IPS-18a (cell line): ENCODE results near the gene SNX2.

Source experiments
- H3K27ac ChIP-seq: one replicate; pipeline ENCODE4 v1.5.1; 2013; ENCODE audit warnings: low read length
- H3K27me3 ChIP-seq: one replicate; pipeline ENCODE4 v1.6.1; 2013; ENCODE audit warnings: mild to moderate bottlenecking, low read length; ENCODE audit not compliant: control insufficient read depth, insufficient read depth
- H3K36me3 ChIP-seq: one replicate; pipeline ENCODE4 v1.6.1; 2013; ENCODE audit warnings: low read depth, low read length; ENCODE audit not compliant: control insufficient read depth
- H3K4me1 ChIP-seq: one replicate; pipeline ENCODE4 v1.6.1; 2013; ENCODE audit warnings: low read depth, low read length; ENCODE audit not compliant: control insufficient read depth
- H3K4me3 ChIP-seq: one replicate; pipeline ENCODE4 v1.5.1; 2013; ENCODE audit warnings: low read length
- H3K9ac ChIP-seq: one replicate; pipeline ENCODE4 v1.6.1; 2013; ENCODE audit warnings: mild to moderate bottlenecking, low read length, moderate library complexity
- H3K9me3 ChIP-seq: one replicate; pipeline ENCODE4 v1.6.1; 2013; ENCODE audit warnings: low read depth, low read length; ENCODE audit not compliant: control insufficient read depth

SNX2 gene, protein sequence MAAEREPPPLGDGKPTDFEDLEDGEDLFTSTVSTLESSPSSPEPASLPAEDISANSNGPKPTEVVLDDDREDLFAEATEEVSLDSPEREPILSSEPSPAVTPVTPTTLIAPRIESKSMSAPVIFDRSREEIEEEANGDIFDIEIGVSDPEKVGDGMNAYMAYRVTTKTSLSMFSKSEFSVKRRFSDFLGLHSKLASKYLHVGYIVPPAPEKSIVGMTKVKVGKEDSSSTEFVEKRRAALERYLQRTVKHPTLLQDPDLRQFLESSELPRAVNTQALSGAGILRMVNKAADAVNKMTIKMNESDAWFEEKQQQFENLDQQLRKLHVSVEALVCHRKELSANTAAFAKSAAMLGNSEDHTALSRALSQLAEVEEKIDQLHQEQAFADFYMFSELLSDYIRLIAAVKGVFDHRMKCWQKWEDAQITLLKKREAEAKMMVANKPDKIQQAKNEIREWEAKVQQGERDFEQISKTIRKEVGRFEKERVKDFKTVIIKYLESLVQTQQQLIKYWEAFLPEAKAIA

DNA sequence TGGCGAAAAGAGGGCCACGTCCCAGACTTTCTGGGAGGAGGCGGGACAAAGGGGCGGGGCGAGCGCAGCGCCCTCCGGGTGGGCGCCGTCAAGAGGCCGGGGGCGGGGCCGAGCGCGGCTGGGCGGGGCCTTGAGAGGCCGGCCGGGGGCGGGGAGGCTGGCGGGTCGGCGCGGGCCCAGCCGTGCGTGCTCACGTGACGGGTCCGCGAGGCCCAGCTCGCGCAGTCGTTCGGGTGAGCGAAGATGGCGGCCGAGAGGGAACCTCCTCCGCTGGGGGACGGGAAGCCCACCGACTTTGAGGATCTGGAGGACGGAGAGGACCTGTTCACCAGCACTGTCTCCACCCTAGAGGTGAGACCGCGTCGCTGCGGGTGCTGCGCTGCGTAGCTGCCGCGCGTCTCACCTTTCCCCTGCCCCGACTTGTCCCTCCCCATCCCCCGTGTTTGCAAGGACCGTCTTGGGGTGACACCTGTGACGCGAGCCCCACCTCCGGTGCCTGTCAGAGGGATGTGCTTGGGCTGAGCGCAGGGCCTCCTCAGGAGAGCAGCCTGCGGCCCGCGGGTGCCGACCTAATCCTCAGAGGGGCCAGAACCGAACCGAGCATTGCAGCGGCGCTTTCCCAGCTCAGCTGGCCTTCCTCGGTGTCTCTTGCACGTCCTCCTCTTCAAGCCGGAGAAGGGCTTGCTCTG is at the start of gene SNX2:
TSS of gene SNX2 (plus strand) at position 220 of the 689 bp plus-strand sequence. CDS start at position 244, 24 bp downstream.
- peaks cover 10% of the 10 kb centered on the region for H3K4me1 ChIP-seq
- H3K9me3 ChIP-seq: no peaks in the 10 kb centered on the region
- peak within 1 kb of the TSS; percentile 86 for H3K9ac ChIP-seq
- H3K27ac ChIP-seq: peak within 1 kb of the TSS; percentile 40
- no peaks in the 10 kb centered on the region for H3K36me3 ChIP-seq
- H3K4me3 ChIP-seq: peak within 1 kb of the TSS; percentile 85
- peaks cover 4% of the 10 kb centered on the region for H3K27me3 ChIP-seq

DNA sequence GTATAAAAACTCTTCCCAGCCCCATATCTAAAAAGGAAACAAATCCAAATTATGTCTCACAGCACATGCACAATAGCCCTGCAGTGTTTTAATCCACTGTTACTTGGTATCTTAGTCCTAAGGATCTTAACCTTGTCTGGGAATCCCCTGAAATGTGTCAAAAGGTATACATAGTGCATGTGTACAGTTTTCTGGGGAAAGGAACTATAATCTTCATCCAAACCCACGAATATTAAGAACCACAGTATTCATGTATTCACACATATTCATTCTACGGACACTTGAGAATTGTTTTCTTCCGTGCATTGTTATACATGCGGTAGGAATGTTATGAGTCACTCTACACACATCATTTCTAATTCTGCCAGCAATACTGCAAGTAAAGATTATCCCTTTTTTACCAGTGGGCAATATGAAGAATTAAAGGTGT is 47.8 kb upstream of the SNX2 start:
- Histone ChIP-seq H3K27ac (no peak overlapping the region), H3K9me3 (no peaks in the 10 kb centered on the region), H3K4me3 (no peak overlapping the region), H3K9ac (no peak overlapping the region), H3K27me3 (no peaks in the 10 kb centered on the region), H3K36me3 (no peaks in the 10 kb centered on the region), H3K4me1 (no peaks in the 10 kb centered on the region)

DNA sequence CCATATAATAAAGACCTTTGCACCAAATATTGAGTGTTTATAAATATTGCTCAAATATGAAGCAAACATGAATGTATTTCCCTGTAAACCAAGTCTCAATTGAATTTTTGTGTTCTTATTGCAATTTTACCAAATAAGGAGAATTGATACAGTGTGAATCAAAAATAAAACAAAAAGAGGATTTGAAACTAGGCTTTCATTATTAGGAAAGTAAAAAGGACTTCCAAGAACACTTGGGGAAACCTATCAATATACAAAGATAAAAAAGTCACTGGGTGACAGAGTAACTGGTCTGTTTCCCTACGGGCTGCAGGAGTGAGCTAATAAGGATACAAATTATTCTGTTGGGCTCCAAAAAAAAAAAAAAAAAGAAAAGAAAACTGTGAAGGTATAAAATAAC is 44.8 kb upstream of the SNX2 start:
- Histone ChIP-seq H3K36me3 (no peaks in the 10 kb centered on the region), H3K9ac (no peak overlapping the region), H3K27ac (no peak overlapping the region), H3K4me1 (no peaks in the 10 kb centered on the region), H3K27me3 (no peaks in the 10 kb centered on the region), H3K4me3 (no peak overlapping the region), H3K9me3 (no peaks in the 10 kb centered on the region)

DNA sequence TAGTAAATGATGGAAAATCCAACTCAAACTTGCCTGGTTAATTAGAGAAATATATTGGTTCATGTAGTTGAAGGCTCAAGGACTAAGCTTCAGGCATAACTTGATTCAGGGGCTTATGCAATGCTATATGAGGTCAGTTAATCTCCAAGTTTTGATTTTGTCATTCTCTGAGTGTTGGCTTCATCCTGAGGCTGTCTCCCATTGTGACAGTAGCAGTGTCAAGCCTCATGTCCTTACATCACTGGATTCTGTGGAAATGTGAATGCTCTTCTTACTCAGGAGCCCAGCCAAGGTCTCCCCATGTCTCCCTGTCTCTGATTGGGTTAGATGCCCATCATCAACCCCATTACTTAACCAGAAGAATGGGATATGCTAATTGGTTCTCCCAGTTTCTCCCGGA is 44.4 kb upstream of the SNX2 start:
- Histone ChIP-seq H3K27me3 (no peaks in the 10 kb centered on the region), H3K4me1 (no peaks in the 10 kb centered on the region), H3K4me3 (no peak overlapping the region), H3K9me3 (no peaks in the 10 kb centered on the region), H3K36me3 (no peaks in the 10 kb centered on the region), H3K9ac (no peak overlapping the region), H3K27ac (no peak overlapping the region)

DNA sequence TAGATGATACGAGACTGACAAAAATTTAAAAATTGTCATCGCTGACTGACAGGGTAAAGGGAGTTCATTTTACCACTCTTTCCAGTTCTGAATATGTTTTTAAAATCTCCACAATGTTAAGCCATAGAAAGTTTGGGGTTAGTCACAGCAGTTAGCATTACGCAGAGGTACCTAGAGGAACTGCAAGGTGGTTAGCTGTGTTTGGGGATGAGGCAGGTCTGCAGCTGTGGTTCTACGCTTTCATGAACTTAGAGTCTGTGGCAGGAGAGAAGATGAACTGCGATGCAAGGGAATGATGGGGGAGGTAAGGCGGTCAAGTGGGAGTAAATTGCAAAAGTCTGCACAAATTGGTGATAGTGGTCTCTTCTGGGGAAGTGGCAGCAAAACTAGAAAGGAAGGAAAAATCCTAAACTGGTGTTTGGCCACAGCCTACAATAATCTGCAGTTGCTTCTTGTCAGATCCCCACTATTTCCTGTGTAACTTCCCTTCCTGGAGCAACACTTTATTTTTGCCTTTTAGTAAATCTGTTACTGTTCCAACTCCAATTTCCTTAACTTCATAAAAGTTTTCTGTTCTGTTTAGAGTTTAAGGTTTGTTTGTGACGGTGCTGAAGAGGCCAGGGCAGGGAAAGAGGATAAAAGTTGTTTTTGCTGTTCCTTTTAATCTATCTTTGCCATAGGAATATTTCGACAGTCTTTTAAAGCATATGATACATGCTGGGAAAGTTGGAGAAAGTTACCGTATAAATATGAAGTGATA is 38.6 kb upstream of the SNX2 start:
- Histone ChIP-seq H3K9ac (no peak overlapping the region), H3K36me3 (no peaks in the 10 kb centered on the region), H3K9me3 (no peaks in the 10 kb centered on the region), H3K4me3 (no peak overlapping the region), H3K27ac (no peak overlapping the region), H3K27me3 (no peaks in the 10 kb centered on the region), H3K4me1 (no peaks in the 10 kb centered on the region)

DNA sequence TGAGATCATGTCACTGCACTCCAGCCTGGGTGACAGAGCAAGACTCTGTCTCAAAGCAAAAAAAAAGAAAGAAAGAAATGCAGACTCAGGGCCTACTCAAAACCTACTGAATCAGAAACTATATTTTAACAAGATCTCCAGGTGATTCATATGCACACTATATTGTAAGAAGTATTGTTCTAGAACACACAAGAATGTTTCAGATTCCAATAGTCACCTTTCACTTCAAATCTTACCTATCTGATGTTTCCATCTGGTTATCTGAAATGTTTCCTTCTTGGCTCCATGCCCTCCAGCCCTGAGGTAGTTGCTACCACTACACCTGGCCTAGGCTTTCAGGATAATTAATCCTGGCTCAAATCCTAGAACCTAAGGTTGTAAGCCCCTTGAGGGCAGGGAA is 36.8 kb upstream of the SNX2 start:
- Histone ChIP-seq H3K4me3 (no peak overlapping the region), H3K4me1 (no peaks in the 10 kb centered on the region)

DNA sequence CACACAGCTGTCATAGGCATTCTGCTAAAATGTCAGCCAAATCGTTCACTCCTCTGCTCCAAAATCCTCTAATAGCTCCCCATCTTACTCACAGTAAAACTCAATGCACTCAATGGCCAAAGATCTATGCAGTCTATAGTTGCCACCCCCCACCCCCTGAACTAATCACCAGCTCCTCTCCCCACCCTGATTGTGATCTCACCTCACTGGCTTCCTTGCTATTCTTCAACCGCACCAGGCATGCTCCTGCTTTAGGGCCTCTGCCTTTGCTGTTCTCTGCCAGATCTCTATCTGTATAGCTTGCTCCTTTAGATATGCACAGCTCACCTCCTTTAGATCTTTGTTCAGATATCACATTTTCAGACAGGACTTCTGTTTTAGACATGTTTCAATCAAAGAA is 33.2 kb upstream of the SNX2 start:
- no peak overlapping the region for H3K9ac ChIP-seq
- no peaks in the 10 kb centered on the region for H3K4me1 ChIP-seq
- no peak overlapping the region for H3K4me3 ChIP-seq
- H3K27me3 ChIP-seq: no peaks in the 10 kb centered on the region
- H3K9me3 ChIP-seq: no peaks in the 10 kb centered on the region
- no peaks in the 10 kb centered on the region for H3K36me3 ChIP-seq
- no peak overlapping the region for H3K27ac ChIP-seq

More for the DNA sequence above, 36.8 kb upstream of the SNX2 start:
- Histone ChIP-seq H3K27me3 (no peaks in the 10 kb centered on the region), H3K36me3 (no peaks in the 10 kb centered on the region), H3K9me3 (no peaks in the 10 kb centered on the region), H3K9ac (no peak overlapping the region), H3K27ac (no peak overlapping the region)

DNA sequence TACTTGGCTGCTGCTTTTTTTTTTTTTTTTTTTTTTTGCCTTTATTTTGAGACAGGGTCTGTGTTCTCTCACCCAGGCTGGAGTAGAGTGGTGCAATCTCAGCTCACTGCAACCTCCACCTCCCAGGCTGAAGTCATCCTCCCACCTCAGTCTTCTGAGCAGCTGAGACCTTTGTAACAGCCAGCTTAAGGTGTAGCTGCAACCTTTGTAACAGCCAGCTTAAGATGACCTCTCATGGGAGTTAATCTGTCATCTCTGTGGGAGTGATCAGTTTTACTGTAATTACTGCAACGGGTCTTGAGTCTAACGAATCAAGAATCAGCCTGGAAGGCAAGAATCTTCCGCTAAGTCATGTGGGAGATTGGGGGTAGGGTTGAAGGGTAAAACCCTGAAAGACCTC is 31.6 kb upstream of the SNX2 start:
- no peaks in the 10 kb centered on the region for H3K36me3 ChIP-seq
- H3K9me3 ChIP-seq: no peaks in the 10 kb centered on the region
- no peaks in the 10 kb centered on the region for H3K27me3 ChIP-seq
- H3K9ac ChIP-seq: no peak overlapping the region
- no peak overlapping the region for H3K4me3 ChIP-seq
- no peaks in the 10 kb centered on the region for H3K4me1 ChIP-seq
- no peak overlapping the region for H3K27ac ChIP-seq

DNA sequence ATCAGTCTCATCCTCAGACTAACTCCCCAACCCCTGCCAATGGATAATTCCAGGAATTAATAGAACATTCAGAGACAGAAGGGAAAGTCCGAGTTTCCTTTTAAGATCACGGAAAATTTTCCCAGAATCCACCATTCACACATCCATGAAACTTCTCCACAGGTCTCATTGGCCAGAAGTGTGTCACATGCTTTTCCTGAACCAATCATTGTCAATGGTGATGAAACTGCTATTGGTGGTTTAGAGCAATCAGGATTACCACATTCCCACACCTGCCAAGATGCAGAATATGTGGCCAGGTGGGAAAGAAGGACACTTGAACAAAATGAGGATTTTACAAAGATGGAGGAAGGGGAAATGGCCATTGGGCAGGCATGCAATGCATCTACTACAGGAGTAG is 29.3 kb upstream of the SNX2 start:
- Histone ChIP-seq H3K4me1 (no peaks in the 10 kb centered on the region), H3K4me3 (no peak overlapping the region), H3K27ac (no peak overlapping the region), H3K9me3 (no peaks in the 10 kb centered on the region), H3K9ac (no peak overlapping the region), H3K27me3 (no peaks in the 10 kb centered on the region), H3K36me3 (no peaks in the 10 kb centered on the region)

DNA sequence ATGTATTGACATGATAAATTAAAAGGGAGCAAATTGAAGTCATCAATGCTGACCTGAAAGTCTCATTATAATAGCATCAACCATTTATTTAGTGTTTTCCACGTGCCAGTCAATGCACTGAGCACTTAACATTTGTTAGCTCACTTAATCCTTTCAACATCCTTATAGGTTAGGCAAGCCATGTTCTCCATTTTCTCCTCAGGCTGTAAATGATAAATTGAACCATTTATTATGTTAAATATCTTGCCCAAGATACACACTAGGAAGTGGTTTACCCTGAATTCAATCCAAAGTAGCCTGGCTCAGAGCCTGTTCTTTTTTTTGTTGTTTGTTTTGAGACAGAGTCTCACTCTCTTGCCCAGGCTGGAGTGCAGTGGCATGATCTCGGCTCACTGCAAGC is 25.0 kb upstream of the SNX2 start:
- Histone ChIP-seq H3K4me3 (no peak overlapping the region), H3K27me3 (no peaks in the 10 kb centered on the region), H3K9me3 (no peaks in the 10 kb centered on the region), H3K4me1 (no peaks in the 10 kb centered on the region), H3K36me3 (no peaks in the 10 kb centered on the region), H3K27ac (no peak overlapping the region), H3K9ac (no peak overlapping the region)

DNA sequence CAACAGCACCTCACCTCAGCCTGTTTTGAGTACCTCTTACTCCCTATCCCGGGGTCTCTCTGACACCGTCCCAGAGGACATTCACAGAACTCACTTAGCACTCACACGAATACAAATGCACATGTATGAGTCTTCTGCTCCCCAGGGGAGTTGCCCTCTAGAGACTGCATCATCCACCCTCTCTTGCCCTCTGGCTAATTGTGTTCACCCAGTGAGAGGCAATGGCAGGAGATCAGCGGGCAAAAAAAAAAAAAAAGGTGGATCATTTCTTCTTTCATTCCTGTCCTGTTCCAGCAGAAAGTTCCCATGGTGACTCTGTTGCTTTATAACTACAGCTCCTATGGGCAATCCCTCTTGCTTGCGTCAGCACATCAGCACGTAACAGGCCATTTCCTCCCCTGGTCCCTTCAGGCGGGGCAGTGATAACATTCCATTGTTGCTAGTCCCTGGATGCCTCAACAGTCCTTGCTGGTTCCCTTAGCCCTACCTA is 23.5 kb upstream of the SNX2 start:
- Histone ChIP-seq H3K36me3 (no peaks in the 10 kb centered on the region), H3K9ac (no peak overlapping the region), H3K27ac (no peak overlapping the region)

More for the DNA sequence above, 23.5 kb upstream of the SNX2 start:
- H3K27me3 ChIP-seq: no peaks in the 10 kb centered on the region
- no peaks in the 10 kb centered on the region for H3K4me1 ChIP-seq
- no peak overlapping the region for H3K4me3 ChIP-seq
- no peaks in the 10 kb centered on the region for H3K9me3 ChIP-seq
